HG02763 (cell line): ENCODE data around the gene PRR20E.
"Not testable (repeated sequence)": the region's sequence is repeated elsewhere in the genome, so short reads cannot be mapped to it uniquely, and the experiment has no call there.

ENCODE experiments used
- ATAC-seq: cut with Tn5 transposase; IDR thresholded peaks from one replicate; pipeline ENCODE4 v1.9.1; 2021; ENCODE audit warnings: mild to moderate bottlenecking, moderate library complexity; ENCODE audit not compliant: unreplicated experiment

The PRR20E gene

GRCh38 chr13:57166897-57167296 is at the start of gene PRR20E:
Gene PRR20E, plus strand, starts transcription at chr13:57167197. Its CDS starts 387 bp downstream, at chr13:57167584.
- ATAC-seq, result not testable (repeated sequence)

- no peak for ATAC-seq
These were observed 43.3 kb upstream of the PRR20E start for GRCh38 chr13:57123681-57124080.

GRCh38 chr13:57128909-57129308 is 38.1 kb upstream of the PRR20E start:
- ATAC-seq, result no peak

- no peak for ATAC-seq
These were observed 30.9 kb upstream of the PRR20E start for GRCh38 chr13:57136093-57136492.

- ATAC-seq, result no peak
These were observed 29.4 kb upstream of the PRR20E start for GRCh38 chr13:57137585-57137984.

GRCh38 chr13:57138988-57139387 is 28.0 kb upstream of the PRR20E start:
- ATAC-seq, result no peak

- ATAC-seq, result not testable (repeated sequence)
These were observed 27.2 kb upstream of the PRR20E start for GRCh38 chr13:57139781-57140180.

- not testable (repeated sequence) for ATAC-seq
These were observed 26.6 kb upstream of the PRR20E start, which contains the start of gene PRR20A for GRCh38 chr13:57140235-57140968. Gene PRR20A, plus strand, starts transcription at chr13:57140918. Its CDS starts 387 bp downstream, at chr13:57141305.

GRCh38 chr13:57147188-57147587 is 19.8 kb upstream of the PRR20E start, which contains the start of gene PRR20B:
Gene PRR20B, plus strand, starts transcription at chr13:57147488. Its CDS starts 387 bp downstream, at chr13:57147875.
- ATAC-seq, result not testable (repeated sequence)

- ATAC-seq, result not testable (repeated sequence)
These were observed 18.9 kb upstream of the PRR20E start for GRCh38 chr13:57148106-57148505.

- not testable (repeated sequence) for ATAC-seq
These were observed 13.2 kb upstream of the PRR20E start, which contains the start of gene PRR20C for GRCh38 chr13:57153761-57154160. Gene PRR20C, plus strand, starts transcription at chr13:57154061. Its CDS starts 387 bp downstream, at chr13:57154448.

- ATAC-seq, result not testable (repeated sequence)
These were observed 6.7 kb upstream of the PRR20E start, which contains the start of gene PRR20D for GRCh38 chr13:57160332-57160731. Gene PRR20D, plus strand, starts transcription at chr13:57160632. Its CDS starts 387 bp downstream, at chr13:57161019.

GRCh38 chr13:57191667-57192066 is 24.7 kb downstream of the PRR20E start:
- ATAC-seq, result no peak

GRCh38 chr13:57212989-57213388 is 46.0 kb downstream of the PRR20E start:
- ATAC-seq, result no peak
